Epithelial cell of esophagus (primary cell): ENCODE measurements around the gene ZNF609.
"Not testable (repeated sequence)": the region's sequence is repeated elsewhere in the genome, so short reads cannot be mapped to it uniquely, and the experiment has no call there.

Source experiments
- DNase-seq: peaks from one replicate; pipeline ENCODE4 v3.0.0; 2010; ENCODE audit warnings: low read depth
- H3K4me3 ChIP-seq: 2 replicates; pipeline ENCODE4 v1.5.1; 2011; ENCODE audit warnings: mild to moderate bottlenecking, low read length, control low read depth
- CTCF ChIP-seq: IDR thresholded peaks from 2 replicates; pipeline ENCODE4 v1.5.1; 2011; ENCODE audit warnings: low read depth, mild to moderate bottlenecking, low read length, control low read depth, inconsistent platforms; ENCODE audit not compliant: insufficient read depth; ENCODE audit errors: missing control alignments

Gene ZNF609

GRCh38 chr15:64480891-64481290 lies 20.5 kb downstream of the ZNF609 start:
- no peak for TF ChIP-seq CTCF
- no peak for DNase-seq
- no peak overlapping the region for H3K4me3 ChIP-seq

GRCh38 chr15:64483749-64484148 lies 23.4 kb downstream of the ZNF609 start:
- no peak for DNase-seq
- no peak overlapping the region for H3K4me3 ChIP-seq
- TF ChIP-seq CTCF: no peak

GRCh38 chr15:64485796-64486195 lies 25.4 kb downstream of the ZNF609 start:
- DNase-seq: no peak

GRCh38 chr15:64490598-64491259 lies 30.4 kb downstream of the ZNF609 start:
- H3K4me3 ChIP-seq: no peak overlapping the region
- no peak for TF ChIP-seq CTCF
- no peak for DNase-seq

More at GRCh38 chr15:64485796-64486195, 25.4 kb downstream of the ZNF609 start:
- no peak for TF ChIP-seq CTCF
- no peak overlapping the region for H3K4me3 ChIP-seq

DNA sequence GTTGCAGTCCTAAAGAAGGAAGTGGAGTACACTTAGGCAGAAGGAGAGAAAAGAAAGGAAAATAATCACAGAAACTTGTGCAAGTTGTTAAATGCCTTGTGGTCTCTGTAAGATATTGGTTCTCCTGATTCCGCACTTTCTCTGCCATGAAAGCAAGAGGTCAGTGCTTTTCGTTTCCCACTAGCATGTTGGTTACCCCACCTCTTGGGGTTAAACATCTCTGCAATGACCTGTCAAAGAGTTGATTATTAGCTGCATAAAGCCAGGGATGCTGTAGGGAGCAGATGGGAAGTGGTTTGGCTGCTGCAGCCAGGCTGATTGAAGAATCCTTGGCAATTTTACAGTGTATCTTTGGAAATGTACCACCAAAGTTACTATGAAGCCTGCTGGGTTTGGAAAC lies 33.3 kb downstream of the ZNF609 start:
- TF ChIP-seq CTCF: no peak
- DNase-seq: no peak
- H3K4me3 ChIP-seq: no peak overlapping the region

GRCh38 chr15:64495968-64496367 lies 35.6 kb downstream of the ZNF609 start:
- H3K4me3 ChIP-seq, DNase-seq: not testable (repeated sequence)

- H3K4me3 ChIP-seq: no peak overlapping the region
- DNase-seq: no peak
- TF ChIP-seq CTCF: no peak
These were observed 40.5 kb downstream of the ZNF609 start for GRCh38 chr15:64500695-64501395.
